Prostate gland (tissue), 2 donors: Measurements from ENCODE around the gene TSPAN31.

Experiments used
- POLR2A ChIP-seq: fragments of 450-650 bp; IDR thresholded peaks from one replicate; pipeline ENCODE4 v1.6.1; 2016; ENCODE audit warnings: antibody characterized with exemption, mild to moderate bottlenecking
- TF ChIP-seq, protein P1 (sequence below), 4 experiments: fragments of 200-600 bp in 2 of 4; fragments of 450-650 bp in 2 of 4; sonication (generic) in 2 of 4; IDR thresholded peaks; 1 replicate in 3 of 4; 2 replicates in 1 of 4; pipeline ENCODE4 v1.5.1; 2016 to 2019; ENCODE audit warnings: antibody characterized with exemption in 4 of 4, mild to moderate bottlenecking in 2 of 4, moderate library complexity in 2 of 4

GRCh38 chr12:57732726-57733593, 11.9 kb upstream of the TSPAN31 start:
- TF ChIP-seq POLR2A: no peak
- TF ChIP-seq, protein P1, sequence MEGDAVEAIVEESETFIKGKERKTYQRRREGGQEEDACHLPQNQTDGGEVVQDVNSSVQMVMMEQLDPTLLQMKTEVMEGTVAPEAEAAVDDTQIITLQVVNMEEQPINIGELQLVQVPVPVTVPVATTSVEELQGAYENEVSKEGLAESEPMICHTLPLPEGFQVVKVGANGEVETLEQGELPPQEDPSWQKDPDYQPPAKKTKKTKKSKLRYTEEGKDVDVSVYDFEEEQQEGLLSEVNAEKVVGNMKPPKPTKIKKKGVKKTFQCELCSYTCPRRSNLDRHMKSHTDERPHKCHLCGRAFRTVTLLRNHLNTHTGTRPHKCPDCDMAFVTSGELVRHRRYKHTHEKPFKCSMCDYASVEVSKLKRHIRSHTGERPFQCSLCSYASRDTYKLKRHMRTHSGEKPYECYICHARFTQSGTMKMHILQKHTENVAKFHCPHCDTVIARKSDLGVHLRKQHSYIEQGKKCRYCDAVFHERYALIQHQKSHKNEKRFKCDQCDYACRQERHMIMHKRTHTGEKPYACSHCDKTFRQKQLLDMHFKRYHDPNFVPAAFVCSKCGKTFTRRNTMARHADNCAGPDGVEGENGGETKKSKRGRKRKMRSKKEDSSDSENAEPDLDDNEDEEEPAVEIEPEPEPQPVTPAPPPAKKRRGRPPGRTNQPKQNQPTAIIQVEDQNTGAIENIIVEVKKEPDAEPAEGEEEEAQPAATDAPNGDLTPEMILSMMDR (IDR thresholded peaks at IDR 0.05): no peak
